Chondrocyte (in vitro differentiated cells): ENCODE data around the gene FILIP1. TPM values are rescaled to one million over a fixed set of nuclear protein-coding genes. Genes with fewer than 3 reads are reported as not detected.

ENCODE experiments used
- DNase-seq: peaks from one replicate; pipeline ENCODE4 v3.0.0; 2021; ENCODE audit warnings: mixed read lengths, low spot score
- H3K27ac Mint-ChIP-seq: one replicate; pipeline ENCODE4 v1.8.0; 2021; ENCODE audit warnings: mild to moderate bottlenecking, moderate library complexity, mixed read lengths; ENCODE audit not compliant: unreplicated experiment
- H3K27me3 Mint-ChIP-seq: 2 replicates; pipeline ENCODE4 v1.8.0; 2021; ENCODE audit warnings: low read depth, mixed read lengths
- H3K36me3 Mint-ChIP-seq: 2 replicates; pipeline ENCODE4 v1.8.0; 2021; ENCODE audit warnings: low read depth, mixed read lengths
- H3K4me1 Mint-ChIP-seq: 2 replicates; pipeline ENCODE4 v1.8.0; 2021; ENCODE audit warnings: low read depth, mild to moderate bottlenecking, mixed read lengths
- H3K4me3 Mint-ChIP-seq: one replicate; pipeline ENCODE4 v1.8.0; 2021; ENCODE audit warnings: mild to moderate bottlenecking, moderate library complexity, mixed read lengths; ENCODE audit not compliant: unreplicated experiment
- H3K9me3 Mint-ChIP-seq: 2 replicates; pipeline ENCODE4 v1.8.0; 2021; ENCODE audit warnings: low read depth, mixed read lengths
- total RNA-seq: library from RNA; stranded (reverse); gene quantifications from 3 replicates; pipeline ENCODE4 v1.2.1, GENCODE V29; 2021
- TF ChIP-seq, protein P1 (sequence below): fragments of 200-600 bp; sonication (generic); IDR thresholded peaks from 2 replicates; pipeline ENCODE4 v1.5.0; 2021; ENCODE audit warnings: antibody characterized with exemption, mild to moderate bottlenecking, moderate library complexity

The FILIP1 gene
- total RNA-seq, 1 donor from 2014 or later = 7.0 TPM

GRCh38 chr6:75291744-75292143, 201.9 kb downstream of the FILIP1 start:
- TF ChIP-seq, protein P1, sequence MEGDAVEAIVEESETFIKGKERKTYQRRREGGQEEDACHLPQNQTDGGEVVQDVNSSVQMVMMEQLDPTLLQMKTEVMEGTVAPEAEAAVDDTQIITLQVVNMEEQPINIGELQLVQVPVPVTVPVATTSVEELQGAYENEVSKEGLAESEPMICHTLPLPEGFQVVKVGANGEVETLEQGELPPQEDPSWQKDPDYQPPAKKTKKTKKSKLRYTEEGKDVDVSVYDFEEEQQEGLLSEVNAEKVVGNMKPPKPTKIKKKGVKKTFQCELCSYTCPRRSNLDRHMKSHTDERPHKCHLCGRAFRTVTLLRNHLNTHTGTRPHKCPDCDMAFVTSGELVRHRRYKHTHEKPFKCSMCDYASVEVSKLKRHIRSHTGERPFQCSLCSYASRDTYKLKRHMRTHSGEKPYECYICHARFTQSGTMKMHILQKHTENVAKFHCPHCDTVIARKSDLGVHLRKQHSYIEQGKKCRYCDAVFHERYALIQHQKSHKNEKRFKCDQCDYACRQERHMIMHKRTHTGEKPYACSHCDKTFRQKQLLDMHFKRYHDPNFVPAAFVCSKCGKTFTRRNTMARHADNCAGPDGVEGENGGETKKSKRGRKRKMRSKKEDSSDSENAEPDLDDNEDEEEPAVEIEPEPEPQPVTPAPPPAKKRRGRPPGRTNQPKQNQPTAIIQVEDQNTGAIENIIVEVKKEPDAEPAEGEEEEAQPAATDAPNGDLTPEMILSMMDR = no peak
- Mint-ChIP-seq H3K9me3 (no peaks in the 10 kb centered on the region), H3K36me3 (no peaks in the 10 kb centered on the region), H3K4me3 (no peak overlapping the region), H3K27me3 (no peaks in the 10 kb centered on the region), H3K27ac (no peak overlapping the region), H3K4me1 (peaks cover 2% of the 10 kb centered on the region)
- DNase-seq = no peak

DNA sequence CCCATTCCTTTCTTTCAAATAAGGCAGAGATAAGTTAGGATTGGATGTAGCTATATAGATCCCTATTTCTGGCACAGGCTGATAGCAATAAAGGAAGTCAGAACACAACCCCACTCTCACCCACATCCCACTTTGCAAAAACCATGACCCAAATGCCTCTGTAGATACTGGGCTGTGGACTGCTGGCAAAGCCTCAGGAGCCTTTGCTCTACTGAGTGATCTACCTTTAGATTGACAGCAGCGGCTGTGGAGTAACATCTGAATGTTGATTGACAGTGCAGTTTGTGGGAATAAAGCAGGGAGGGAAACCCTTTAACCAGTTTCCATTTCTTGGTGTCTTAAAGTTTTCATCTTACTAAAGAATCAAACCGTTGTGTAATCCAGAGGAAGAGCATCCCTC, 202.3 kb downstream of the FILIP1 start:
- H3K4me3 Mint-ChIP-seq = no peak overlapping the region
- no peak for DNase-seq
- H3K4me1 Mint-ChIP-seq = peaks cover 6% of the 10 kb centered on the region
- no peaks in the 10 kb centered on the region for H3K27me3 Mint-ChIP-seq
- TF ChIP-seq, protein P1 = no peak
- H3K9me3 Mint-ChIP-seq = no peaks in the 10 kb centered on the region
- no peak overlapping the region for H3K27ac Mint-ChIP-seq
- H3K36me3 Mint-ChIP-seq = no peaks in the 10 kb centered on the region

DNA sequence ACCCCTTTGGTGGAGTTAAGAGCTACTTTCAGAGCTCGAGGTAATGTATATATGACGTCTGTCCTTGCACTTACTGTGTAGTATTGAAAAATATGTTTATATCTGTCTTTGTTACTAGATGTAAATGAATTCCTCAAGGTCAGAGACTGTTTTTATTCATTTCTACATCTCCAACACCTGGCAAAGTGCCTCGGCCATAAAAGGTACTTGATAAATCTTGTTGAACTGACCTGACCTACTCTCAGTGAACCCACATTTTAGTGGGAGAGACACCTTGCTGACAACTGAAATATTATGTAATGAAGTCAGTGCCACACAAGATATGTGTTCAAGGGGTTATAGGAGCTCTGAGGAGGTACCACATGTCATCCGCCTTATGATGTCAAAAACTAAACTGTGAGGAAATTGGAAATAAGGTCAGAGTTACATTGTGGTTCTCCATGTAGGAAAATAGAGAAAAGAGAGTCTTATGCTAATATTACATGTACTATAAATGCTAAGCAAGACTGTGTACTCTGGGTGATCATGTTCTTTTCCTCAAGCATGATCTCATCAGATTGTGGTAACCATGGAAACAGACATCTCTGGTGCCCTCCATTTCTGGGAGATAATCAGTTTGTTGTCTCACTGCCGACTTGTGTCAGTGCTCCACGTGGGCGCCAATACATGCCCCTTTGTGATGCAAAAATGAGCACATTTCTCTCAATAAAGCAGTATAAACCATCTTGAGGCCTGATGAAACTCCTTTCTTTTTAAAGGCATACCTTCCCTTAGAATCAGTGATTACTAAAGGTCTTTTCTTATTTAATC, 203.3 kb downstream of the FILIP1 start:
- no peak overlapping the region for H3K27ac Mint-ChIP-seq
- peaks cover 9% of the 10 kb centered on the region for H3K4me1 Mint-ChIP-seq
- H3K4me3 Mint-ChIP-seq = no peak overlapping the region
- H3K9me3 Mint-ChIP-seq = no peaks in the 10 kb centered on the region
- DNase-seq = no peak
- H3K36me3 Mint-ChIP-seq = no peaks in the 10 kb centered on the region
- H3K27me3 Mint-ChIP-seq = no peaks in the 10 kb centered on the region
- TF ChIP-seq, protein P1 = no peak

- H3K27me3 Mint-ChIP-seq = no peaks in the 10 kb centered on the region
- H3K36me3 Mint-ChIP-seq = no peaks in the 10 kb centered on the region
- no peak overlapping the region for H3K4me3 Mint-ChIP-seq
- no peak overlapping the region for H3K27ac Mint-ChIP-seq
- TF ChIP-seq, protein P1 = no peak
- no peak for DNase-seq
- H3K9me3 Mint-ChIP-seq = no peaks in the 10 kb centered on the region
- peaks cover 9% of the 10 kb centered on the region for H3K4me1 Mint-ChIP-seq
Observed at GRCh38 chr6:75288023-75288422, 205.6 kb downstream of the FILIP1 start.

- Mint-ChIP-seq H3K27ac (no peak overlapping the region), H3K4me3 (no peak overlapping the region), H3K36me3 (no peaks in the 10 kb centered on the region), H3K4me1 (peaks cover 13% of the 10 kb centered on the region), H3K27me3 (no peaks in the 10 kb centered on the region), H3K9me3 (no peaks in the 10 kb centered on the region)
- TF ChIP-seq, protein P1 = no peak
- DNase-seq = no peak
Observed at GRCh38 chr6:75287424-75287823, 206.2 kb downstream of the FILIP1 start.
